Subcutaneous abdominal adipose tissue (tissue), 5 donors: Measurements from ENCODE around the gene FBXL22.

Experiments
- H3K27ac ChIP-seq: one replicate; pipeline ENCODE4 v1.7.0; 2013; ENCODE audit warnings: low read depth, mild to moderate bottlenecking, inconsistent platforms, low read length, moderate library complexity
- H3K27me3 ChIP-seq, 5 donors: one replicate each; pipeline ENCODE4 v1.7.0; 2013; ENCODE audit warnings: low read length in 5 of 5, inconsistent platforms in 1 of 5; ENCODE audit not compliant: control insufficient read depth in 5 of 5, insufficient read depth in 4 of 5
- H3K36me3 ChIP-seq, 5 donors: one replicate each; pipeline ENCODE4 v1.7.0; 2013; ENCODE audit warnings: low read length in 5 of 5; ENCODE audit not compliant: control insufficient read depth in 5 of 5, insufficient read depth in 5 of 5
- H3K4me1 ChIP-seq, 5 donors: one replicate each; pipeline ENCODE4 v1.7.0; 2013; ENCODE audit warnings: low read length in 5 of 5, mild to moderate bottlenecking in 3 of 5, moderate library complexity in 1 of 5; ENCODE audit not compliant: control insufficient read depth in 5 of 5, insufficient read depth in 5 of 5
- H3K4me3 ChIP-seq, 5 donors: one replicate each; pipeline ENCODE4 v1.7.0; 2013; ENCODE audit warnings: low read length in 5 of 5, low read depth in 1 of 5
- H3K9ac ChIP-seq, 5 donors: one replicate each; pipeline ENCODE4 v1.7.0; 2013; ENCODE audit warnings: low read length in 5 of 5, mild to moderate bottlenecking in 4 of 5, moderate library complexity in 3 of 5
- H3K9me3 ChIP-seq, 5 donors: one replicate each; pipeline ENCODE4 v1.7.0; 2013; ENCODE audit warnings: low read length in 5 of 5; ENCODE audit not compliant: control insufficient read depth in 5 of 5
- donor health status: healthy.
- donor health status: healthy.
- donor health status: healthy.
- donor health status: healthy.
- donor health status: healthy.

Gene FBXL22, protein sequence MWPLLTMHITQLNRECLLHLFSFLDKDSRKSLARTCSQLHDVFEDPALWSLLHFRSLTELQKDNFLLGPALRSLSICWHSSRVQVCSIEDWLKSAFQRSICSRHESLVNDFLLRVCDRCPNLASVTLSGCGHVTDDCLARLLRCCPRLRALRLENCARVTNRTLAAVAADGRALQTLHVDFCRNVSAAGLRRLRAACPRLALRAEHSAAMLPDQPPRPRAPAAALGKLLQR

DNA sequence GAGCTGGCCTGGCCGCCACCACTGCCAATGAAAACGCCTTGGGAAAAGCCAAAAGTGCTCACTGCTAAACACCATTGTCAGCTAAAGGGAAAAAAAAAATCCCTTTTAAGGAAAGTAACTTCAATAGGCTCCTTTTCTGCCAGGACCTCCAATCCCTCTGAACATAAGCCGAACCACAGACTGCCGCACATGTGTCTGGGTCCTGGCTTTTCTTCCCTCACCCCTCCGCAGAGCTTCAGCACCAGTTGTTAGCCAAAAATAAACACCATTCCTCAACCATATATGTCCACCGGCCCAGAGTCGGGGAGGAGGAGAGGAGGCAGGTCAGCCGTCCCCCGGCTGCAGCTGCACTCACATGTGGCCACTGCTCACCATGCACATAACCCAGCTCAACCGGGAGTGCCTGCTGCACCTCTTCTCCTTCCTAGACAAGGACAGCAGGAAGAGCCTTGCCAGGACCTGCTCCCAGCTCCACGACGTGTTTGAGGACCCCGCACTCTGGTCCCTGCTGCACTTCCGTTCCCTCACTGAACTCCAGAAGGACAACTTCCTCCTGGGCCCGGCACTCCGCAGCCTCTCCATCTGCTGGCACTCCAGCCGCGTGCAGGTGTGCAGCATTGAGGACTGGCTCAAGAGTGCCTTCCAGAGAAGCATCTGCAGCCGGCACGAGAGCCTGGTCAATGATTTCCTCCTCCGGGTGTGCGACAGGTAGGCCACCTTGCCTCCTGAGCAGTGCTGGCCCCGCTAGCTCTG lies at the start of gene FBXL22:
FBXL22 (plus strand) TSS at position 350 of the 753 bp plus-strand sequence; CDS start at position 356, 6 bp downstream.
- H3K27ac ChIP-seq: no peak within 1 kb of the TSS
- peak within 1 kb of the TSS in 1 of 5 donors; percentile 31 for H3K9ac ChIP-seq
- peak within 1 kb of the TSS in 3 of 5 donors; percentile 13 to 49 (median 34) for H3K4me3 ChIP-seq
- H3K27me3 ChIP-seq: no peaks in the 10 kb centered on the region
- H3K9me3 ChIP-seq: no peaks in the 10 kb centered on the region
- peaks cover 0 to 23% (median 13%) of the 10 kb centered on the region in 5 donors for H3K36me3 ChIP-seq
- peaks cover 8 to 54% (median 47%) of the 10 kb centered on the region in 5 donors for H3K4me1 ChIP-seq

DNA sequence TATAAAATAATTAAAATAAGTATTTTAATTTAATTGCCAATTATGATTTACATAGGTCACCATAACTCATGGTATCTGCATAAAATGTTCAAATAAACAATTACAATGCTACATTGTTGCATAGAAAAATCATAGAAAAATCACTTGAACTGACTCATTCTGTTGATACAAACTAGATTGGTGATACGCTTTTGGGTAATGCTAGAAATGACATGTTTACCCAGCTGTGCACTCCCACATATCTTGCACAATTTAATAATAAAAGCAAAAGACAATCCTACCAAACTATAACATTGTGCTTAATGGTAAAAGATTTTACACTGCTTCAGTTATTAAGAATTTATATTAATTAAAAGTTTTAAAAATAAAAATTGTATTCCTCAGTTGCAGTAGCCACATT lies 45.8 kb upstream of the FBXL22 start:
- Histone ChIP-seq H3K4me1 (peaks cover 0 to 25% (median 15%) of the 10 kb centered on the region in 5 donors), H3K9ac (no peak overlapping the region), H3K27me3 (no peaks in the 10 kb centered on the region), H3K27ac (no peak overlapping the region), H3K36me3 (peaks cover 0 to 4% (median 2%) of the 10 kb centered on the region in 5 donors), H3K4me3 (no peak overlapping the region), H3K9me3 (no peaks in the 10 kb centered on the region)

DNA sequence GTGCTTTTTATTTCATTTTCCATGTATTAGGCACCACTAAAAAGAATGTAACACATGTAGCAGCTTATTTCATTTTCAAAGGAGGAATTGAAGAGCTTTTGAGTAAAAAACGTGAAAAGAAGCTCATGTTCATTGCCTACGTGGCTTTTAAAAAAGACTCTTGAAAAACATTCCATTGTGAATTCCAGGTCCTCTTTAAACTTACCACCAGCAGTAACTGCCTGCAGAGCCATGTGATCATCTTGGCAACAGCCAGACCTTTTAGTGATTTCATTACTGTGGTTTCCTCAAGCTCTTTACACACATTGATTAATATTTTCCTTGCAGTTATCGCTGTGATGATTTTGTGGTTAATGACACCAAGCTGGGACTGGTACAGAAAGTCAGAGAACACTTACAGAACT lies 43.8 kb upstream of the FBXL22 start:
- Histone ChIP-seq H3K4me1 (peaks cover 0 to 27% (median 19%) of the 10 kb centered on the region in 5 donors), H3K4me3 (peak overlapping the region in 2 of 5 donors; percentile 37 to 41), H3K9me3 (no peaks in the 10 kb centered on the region), H3K27me3 (no peaks in the 10 kb centered on the region), H3K9ac (peak overlapping the region in 3 of 5 donors; percentile 52 to 72 (median 59)), H3K36me3 (peaks cover 4 to 16% (median 11%) of the 10 kb centered on the region in 5 donors), H3K27ac (peak overlapping the region; percentile 53)

DNA sequence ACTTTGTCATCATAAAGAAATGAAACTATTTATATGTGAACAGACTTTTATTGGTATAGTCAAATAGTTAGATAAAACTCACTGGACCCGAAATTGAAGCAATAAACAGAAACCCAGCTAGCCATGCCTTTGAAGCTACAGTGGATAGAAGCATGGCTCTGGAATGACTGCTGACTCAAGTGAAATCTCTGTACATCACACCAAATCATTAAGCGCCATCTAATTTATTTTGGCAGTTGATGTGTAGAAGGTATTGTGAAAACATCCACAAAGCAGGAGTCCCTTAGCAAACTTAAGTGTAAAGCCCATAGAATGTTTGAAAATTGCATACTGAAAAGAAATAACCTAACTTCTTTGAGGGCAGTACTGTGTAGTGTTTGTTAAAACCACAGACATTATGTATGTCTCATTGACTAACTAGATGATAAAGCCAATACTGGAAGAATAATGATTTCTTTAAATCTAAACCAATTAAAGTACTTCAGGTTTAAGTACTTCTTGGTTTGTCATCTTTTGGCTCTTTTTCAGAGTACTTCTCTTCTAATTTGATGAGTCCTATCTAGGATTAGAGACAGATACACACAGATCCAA lies 42.8 kb upstream of the FBXL22 start:
- no peaks in the 10 kb centered on the region for H3K9me3 ChIP-seq
- H3K27me3 ChIP-seq: no peaks in the 10 kb centered on the region
- peaks cover 4 to 17% (median 11%) of the 10 kb centered on the region in 5 donors for H3K36me3 ChIP-seq
- no peak overlapping the region for H3K27ac ChIP-seq
- H3K9ac ChIP-seq: no peak overlapping the region
- no peak overlapping the region for H3K4me3 ChIP-seq
- H3K4me1 ChIP-seq: peaks cover 0 to 27% (median 19%) of the 10 kb centered on the region in 5 donors

DNA sequence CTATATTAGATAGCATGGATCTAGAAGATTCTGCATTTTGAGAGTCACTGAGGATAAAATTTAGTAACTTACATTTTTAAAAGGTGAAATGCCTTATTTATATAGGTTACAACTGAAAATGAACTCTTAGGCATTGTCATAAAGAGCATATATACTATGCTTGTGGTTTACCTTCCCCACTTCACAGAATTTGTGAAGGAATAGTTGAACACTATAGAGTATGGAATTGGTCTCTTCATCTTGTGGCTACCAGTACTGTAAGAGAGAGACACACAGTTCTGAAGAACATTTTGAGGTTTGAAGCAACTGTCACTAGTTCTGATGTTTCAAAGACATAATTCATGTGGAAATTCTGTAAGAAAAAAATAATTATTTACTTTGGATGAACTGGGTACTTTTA lies 41.7 kb upstream of the FBXL22 start:
- Histone ChIP-seq H3K9me3 (no peaks in the 10 kb centered on the region), H3K4me3 (no peak overlapping the region), H3K36me3 (peaks cover 6 to 22% (median 13%) of the 10 kb centered on the region in 5 donors), H3K4me1 (peaks cover 0 to 29% (median 20%) of the 10 kb centered on the region in 5 donors), H3K27ac (no peak overlapping the region), H3K27me3 (no peaks in the 10 kb centered on the region), H3K9ac (no peak overlapping the region)

DNA sequence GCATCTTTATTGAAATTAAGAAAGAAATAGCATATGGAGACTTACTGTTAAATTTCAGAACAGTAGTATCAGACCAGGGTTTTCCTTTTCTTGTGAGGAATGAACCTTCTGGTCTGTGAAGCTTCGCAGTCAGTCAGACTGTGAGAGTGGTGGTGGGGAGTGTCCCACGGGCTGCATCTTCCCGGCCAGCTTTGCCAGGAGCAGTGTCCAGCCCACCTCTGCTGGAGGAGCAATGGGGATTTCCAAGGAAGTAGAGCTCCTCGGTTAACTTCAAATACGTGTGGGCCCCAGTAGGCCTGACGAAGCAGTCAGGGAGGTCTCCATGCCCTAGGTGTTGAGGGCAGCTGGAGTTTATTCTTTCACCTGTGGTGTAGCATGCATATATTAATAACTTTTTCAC lies 40.9 kb upstream of the FBXL22 start:
- no peak overlapping the region for H3K9ac ChIP-seq
- H3K27ac ChIP-seq: no peak overlapping the region
- peaks cover 2 to 36% (median 22%) of the 10 kb centered on the region in 5 donors for H3K4me1 ChIP-seq
- H3K27me3 ChIP-seq: no peaks in the 10 kb centered on the region
- H3K9me3 ChIP-seq: no peaks in the 10 kb centered on the region
- peaks cover 8 to 28% (median 17%) of the 10 kb centered on the region in 5 donors for H3K36me3 ChIP-seq
- no peak overlapping the region for H3K4me3 ChIP-seq

DNA sequence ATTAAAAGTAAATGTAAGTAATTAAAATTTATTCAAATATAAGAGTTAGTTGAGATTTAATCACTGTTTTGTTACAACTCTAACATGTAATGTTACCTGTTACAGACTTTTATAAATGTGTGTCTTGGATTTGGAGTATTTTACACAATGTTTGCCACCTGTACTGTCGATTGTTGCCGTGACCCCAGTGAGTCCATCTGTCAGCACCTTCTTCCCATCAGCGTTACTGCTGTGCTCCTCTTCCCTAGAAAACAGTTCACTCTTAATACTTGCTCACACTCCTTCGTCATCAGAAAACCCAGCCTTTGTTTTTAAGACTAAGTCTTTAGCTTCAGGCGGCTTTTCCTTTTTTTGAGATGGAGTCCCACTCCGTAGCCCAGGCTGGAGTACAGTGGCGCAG lies 40.5 kb upstream of the FBXL22 start:
- Histone ChIP-seq H3K36me3 (peaks cover 8 to 33% (median 22%) of the 10 kb centered on the region in 5 donors), H3K4me1 (peaks cover 2 to 34% (median 22%) of the 10 kb centered on the region in 5 donors), H3K27ac (no peak overlapping the region)

DNA sequence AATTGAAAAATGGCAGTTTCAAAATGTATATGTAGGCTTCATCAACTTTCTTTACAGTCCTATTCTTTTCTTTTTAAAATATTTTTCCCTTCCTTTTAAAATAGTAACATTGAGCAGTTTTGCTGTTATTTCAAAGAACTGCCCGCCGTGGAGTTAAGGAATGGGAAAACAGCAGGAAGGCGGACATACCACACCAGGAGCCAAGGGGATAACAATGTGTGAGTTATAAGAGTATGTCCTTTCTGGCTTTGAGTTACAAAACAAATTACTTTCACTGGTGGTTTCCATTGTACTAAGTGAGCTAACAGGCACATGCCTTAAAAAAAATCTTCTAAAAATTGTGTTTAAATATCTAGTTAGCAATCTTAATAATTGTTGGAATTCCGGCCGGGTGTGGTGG lies 37.4 kb upstream of the FBXL22 start:
- peaks cover 22 to 60% (median 40%) of the 10 kb centered on the region in 5 donors for H3K36me3 ChIP-seq

More for the DNA sequence above, 40.5 kb upstream of the FBXL22 start:
- H3K4me3 ChIP-seq: no peak overlapping the region
- no peaks in the 10 kb centered on the region for H3K9me3 ChIP-seq
- no peaks in the 10 kb centered on the region for H3K27me3 ChIP-seq
- H3K9ac ChIP-seq: no peak overlapping the region

DNA sequence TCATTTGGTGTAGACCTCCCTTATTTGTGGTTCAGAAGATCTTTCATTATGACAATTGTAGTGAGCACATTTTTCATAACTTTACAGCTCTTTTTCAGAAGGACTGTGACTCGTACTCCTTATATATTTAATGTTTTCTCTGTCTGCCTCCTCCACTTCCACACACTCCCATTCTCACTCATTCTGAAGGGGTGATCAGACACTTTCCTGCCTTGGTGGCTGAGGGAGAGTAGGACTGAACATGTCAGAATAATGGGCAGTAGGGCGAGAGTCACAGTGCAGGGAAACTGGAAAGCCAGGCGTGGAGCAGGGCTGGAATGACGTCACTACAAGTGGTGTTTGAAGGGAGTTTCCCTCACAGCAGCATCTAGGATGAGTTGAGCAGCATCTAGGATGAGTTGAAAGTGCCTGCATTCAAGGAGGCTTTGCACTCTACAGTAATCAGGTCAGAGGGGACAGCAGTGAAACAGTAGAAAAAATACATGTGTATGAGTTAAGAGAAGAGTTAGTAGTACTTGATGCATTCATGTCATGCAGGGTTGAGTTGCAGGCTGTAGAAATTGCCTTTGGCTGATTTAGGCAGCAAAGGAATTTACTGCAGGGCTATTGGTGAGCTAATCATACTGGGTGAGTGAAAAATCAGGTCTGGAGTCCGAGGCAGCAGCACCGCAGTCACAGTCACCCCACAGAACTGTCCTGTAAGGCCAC lies 36.3 kb upstream of the FBXL22 start:
- Histone ChIP-seq H3K9ac (peak overlapping the region in 2 of 5 donors; percentile 32 to 53), H3K4me3 (no peak overlapping the region), H3K4me1 (peaks cover 2 to 12% (median 10%) of the 10 kb centered on the region in 5 donors), H3K36me3 (peaks cover 27 to 71% (median 49%) of the 10 kb centered on the region in 5 donors), H3K27me3 (no peaks in the 10 kb centered on the region), H3K9me3 (no peaks in the 10 kb centered on the region), H3K27ac (peak overlapping the region; percentile 62)

More for the DNA sequence above, 37.4 kb upstream of the FBXL22 start:
- H3K27ac ChIP-seq: no peak overlapping the region
- no peak overlapping the region for H3K4me3 ChIP-seq
- H3K4me1 ChIP-seq: peaks cover 2 to 12% (median 10%) of the 10 kb centered on the region in 5 donors
- no peaks in the 10 kb centered on the region for H3K27me3 ChIP-seq
- no peak overlapping the region for H3K9ac ChIP-seq
- H3K9me3 ChIP-seq: no peaks in the 10 kb centered on the region
